GM13976 (cell line): ENCODE measurements around the gene NT5C3B.
"Not testable (repeated sequence)": the region's sequence is repeated elsewhere in the genome, so short reads cannot be mapped to it uniquely, and the experiment has no call there.

Source experiments
- DNase-seq: peaks from one replicate; pipeline ENCODE4 v3.0.0; 2012; ENCODE audit warnings: low spot score
- in situ Hi-C: fragments of 300-500 bp; cut with MboI; formaldehyde crosslinking; loops from one replicate; pipeline ENCODE4 v1.12.0; 2022; ENCODE audit warnings: low sequenced_read_pairs, mixed read lengths, inconsistent platforms; ENCODE audit not compliant: unreplicated experiment
- TF ChIP-seq, protein P1 (sequence below): IDR thresholded peaks from 2 replicates; pipeline ENCODE4 v1.5.1; 2012; ENCODE audit warnings: borderline replicate concordance, mild to moderate bottlenecking; ENCODE audit not compliant: insufficient read depth; ENCODE audit errors: extremely low read depth, missing control alignments, control extremely low read depth

NT5C3B gene

DNA sequence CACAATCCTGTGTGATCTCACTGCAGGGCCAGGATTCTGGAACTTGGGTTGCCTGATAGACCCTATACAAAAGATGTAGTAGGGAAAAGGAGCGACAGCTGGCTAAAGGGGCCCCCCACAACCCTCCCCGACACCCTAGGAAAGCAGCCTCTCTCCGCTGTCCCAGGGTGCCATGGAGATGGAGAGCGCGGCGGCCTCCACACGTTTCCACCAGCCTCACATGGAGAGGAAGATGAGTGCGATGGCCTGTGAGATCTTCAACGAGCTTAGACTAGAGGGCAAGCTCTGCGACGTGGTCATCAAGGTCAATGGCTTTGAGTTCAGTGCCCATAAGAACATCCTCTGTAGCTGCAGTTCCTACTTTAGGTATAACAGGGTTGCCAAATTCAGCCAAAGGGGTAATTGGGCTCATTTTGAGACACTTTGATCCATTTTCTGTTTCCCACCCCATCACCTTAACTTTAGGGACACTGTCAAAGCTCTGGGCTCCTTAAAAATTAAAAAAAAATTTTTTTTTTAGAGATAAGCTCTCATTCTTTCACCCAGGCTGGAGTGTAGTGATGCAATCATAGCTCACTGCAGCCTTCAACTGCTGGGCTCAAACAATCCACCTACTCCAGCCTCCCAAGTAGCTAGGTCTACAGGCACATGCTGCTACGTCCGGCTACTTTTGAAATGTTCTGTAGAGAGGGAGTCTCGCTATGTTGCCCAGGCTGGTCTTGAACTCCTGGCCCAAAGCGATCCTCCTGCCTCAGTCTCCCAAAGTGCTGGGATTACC, 1.9 kb upstream of the NT5C3B start, which contains the start of gene KLHL10:
Gene KLHL10 (plus strand): TSS at position 65 of the 778 bp plus-strand sequence. CDS start 108 bp downstream, at position 173.
- TF ChIP-seq, protein P1, sequence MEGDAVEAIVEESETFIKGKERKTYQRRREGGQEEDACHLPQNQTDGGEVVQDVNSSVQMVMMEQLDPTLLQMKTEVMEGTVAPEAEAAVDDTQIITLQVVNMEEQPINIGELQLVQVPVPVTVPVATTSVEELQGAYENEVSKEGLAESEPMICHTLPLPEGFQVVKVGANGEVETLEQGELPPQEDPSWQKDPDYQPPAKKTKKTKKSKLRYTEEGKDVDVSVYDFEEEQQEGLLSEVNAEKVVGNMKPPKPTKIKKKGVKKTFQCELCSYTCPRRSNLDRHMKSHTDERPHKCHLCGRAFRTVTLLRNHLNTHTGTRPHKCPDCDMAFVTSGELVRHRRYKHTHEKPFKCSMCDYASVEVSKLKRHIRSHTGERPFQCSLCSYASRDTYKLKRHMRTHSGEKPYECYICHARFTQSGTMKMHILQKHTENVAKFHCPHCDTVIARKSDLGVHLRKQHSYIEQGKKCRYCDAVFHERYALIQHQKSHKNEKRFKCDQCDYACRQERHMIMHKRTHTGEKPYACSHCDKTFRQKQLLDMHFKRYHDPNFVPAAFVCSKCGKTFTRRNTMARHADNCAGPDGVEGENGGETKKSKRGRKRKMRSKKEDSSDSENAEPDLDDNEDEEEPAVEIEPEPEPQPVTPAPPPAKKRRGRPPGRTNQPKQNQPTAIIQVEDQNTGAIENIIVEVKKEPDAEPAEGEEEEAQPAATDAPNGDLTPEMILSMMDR: no peak
- in situ Hi-C loops: no loop called here
- no peak for DNase-seq

DNA sequence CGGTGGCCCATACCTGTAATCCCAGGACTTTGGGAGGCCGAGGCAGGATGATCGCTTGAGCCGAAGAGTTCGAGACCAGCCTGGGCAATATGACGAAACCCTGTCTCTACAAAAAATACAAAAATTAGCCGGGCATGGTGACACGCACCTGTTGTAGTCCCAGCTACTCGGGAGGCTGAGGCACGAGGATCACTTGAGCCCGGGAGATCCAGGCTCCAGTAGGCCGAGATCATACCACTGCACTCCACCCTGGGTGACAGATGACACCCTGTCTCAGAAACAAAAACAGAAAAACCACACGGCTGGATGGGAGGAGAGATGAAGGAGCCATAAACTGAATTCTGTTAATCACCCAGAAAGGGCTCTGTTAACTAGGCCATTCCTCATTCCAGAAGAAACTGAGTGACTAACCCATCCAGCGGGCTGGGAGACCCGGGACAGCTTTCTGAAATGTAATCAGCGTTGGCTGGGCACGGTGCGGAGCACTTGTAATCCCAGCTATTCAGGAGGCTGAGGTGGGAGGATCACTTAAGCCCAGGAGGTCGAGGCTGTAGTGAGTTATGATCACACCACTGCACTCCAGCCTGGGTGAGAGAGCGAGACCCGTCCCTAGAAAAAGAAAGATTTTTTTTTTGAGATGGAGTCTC, 641 bp upstream of the NT5C3B start:
- TF ChIP-seq, protein P1: no peak
- no peak for DNase-seq
- in situ Hi-C loops: no loop called here

DNA sequence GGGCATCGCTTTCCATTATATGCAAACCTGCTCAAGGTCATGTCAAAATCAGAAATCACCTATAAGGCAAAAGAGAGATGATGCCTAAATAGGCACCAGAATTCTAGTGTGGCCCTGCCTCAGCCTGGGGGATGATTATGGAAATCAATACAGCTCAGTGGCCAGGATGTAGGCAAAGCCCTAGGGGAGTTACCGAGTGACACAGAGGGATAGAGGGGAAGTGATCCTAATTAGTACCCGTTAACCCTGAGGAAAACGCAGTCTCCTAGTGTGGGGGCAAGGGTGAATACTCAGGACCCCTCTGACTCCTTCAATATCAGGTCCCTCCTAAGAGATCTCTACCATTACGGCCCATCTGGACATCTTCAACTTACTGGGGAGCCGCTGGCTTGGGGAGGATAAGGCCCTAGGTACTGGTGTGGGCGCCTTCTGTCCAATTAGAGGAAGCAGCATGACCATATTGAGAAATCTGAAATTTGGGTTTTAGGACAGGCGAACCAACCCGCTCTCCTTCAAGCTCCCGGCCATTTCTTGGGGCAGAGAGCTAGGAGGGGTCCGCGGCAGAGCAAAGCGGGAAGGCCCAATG, 725 bp downstream of the NT5C3B start:
- no peak for DNase-seq
- in situ Hi-C loops: no loop called here
- TF ChIP-seq, protein P1: no peak

DNA sequence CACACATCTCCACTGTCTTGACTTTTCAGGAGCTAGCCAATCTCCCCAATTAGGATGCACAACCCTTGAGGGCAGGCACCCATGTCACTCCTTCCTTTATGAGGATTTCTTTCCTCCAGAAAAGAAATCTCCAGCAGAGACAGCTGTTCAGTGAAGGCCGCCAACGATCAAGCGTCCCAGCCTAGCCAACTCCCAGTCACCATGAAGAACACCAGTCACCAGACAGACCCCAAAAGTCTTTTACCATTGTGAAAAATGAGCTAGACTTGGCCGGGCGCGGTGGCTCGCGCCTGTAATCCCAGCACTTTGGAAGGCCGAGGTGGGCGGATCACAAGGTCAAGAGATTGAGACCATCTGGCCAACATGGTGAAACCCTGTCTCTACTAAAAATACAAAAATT, 6.1 kb downstream of the NT5C3B start:
- DNase-seq, in situ Hi-C loops: not testable (repeated sequence)

DNA sequence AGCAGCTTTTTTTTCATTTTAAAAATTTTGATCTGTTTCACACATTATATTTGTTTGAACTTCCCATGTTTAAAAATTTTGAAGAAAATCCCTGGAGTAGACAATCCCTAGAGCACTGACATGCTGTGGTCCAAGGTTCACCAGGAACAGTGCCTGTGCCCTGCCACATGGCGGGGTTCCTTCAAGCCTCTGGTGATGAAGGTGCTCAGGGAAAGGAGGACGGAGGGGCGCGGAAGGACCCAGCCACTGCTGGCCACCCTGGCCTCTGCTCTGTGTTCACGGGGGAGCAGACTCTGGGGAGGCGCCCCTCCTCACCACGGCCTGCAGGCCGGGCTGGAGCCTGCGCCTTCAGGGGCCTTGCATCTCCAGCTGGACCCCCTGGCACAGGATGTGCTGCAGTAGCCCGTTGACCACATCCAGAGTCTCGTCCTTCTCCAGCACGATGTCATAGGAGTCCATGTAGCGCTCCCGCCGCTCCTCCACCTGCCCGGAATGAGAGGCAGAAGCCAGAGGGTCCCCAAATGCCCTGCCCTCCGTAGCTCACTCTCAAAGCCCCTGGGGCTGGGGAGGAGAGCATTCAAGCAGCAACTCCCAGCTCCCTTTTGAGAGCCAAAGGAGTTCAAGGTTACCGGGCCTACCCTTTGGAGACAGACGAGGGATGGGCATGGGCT, 10.7 kb downstream of the NT5C3B start:
- DNase-seq: no peak
- in situ Hi-C loops: no loop called here
- TF ChIP-seq, protein P1: no peak

DNA sequence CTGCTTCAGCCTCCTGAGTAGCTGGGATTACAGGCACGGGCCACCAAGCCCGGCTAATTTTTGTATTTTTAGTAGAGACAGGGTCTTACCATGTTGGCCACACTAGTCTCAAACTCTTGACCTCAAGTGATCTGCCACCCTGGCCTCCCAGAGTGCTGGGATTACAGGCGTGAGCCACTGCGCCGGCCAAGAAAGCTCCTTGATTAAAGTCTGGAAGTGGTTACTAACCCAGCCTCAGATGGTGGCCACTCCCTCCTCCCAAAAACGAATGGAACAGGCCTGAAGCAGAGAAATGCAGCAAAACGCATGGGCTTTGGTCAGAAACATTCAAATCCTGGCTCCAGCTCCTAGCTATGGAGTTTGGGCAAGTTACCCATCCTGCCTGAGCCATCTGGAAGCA, 11.9 kb downstream of the NT5C3B start:
- no peak for DNase-seq
- TF ChIP-seq, protein P1: no peak
- in situ Hi-C loops: no loop called here

DNA sequence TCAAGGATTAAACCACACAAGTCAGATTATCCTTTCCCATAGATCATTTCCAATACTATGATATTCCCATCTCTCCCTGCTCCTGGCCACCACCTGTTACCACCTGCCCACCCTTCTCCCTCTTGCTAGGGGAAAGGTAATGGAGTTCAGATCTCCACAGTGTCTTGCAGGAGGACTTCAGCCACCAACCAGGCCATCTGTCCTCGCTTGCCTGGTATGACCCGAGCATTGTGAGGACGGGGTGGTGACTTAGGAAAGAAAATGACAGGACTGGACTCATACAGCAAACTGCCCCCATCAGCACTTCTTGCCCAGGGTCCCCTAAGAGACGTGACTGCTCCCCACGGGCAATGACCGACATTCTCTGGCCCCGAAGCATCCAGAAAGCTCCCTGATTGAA, 12.5 kb downstream of the NT5C3B start:
- TF ChIP-seq, protein P1: no peak
- DNase-seq: no peak
- in situ Hi-C loops: no loop called here
